ENCODE measurements around the gene GBX1.

GRCh38 chr7:151191544-151191943 is 24.1 kb upstream of the GBX1 start:
- TF ChIP-seq CTCF (conservative IDR thresholded peaks at IDR 0.05; ENCODE audit: low read length): no peak
- TF ChIP-seq EZH2phosphoT487 (IDR thresholded peaks at IDR 0.05; ENCODE audit: borderline replicate concordance, low read depth, low read length): no peak

All from OCI-LY7 (cell line).